SK-N-SH treated with all-trans-retinoic acid at 6 μM for 48 hours (cell line): ENCODE results near the gene EDIL3.

ENCODE experiments used
- ATAC-seq: fragments of 200-7000 bp; cut with Tn5 transposase; 3 replicates; pipeline ENCODE4 v1.9.1; 2020; ENCODE audit warnings: mild to moderate bottlenecking, moderate library complexity
- ARNTL ChIP-seq: fragments of 450-650 bp; formaldehyde crosslinking; IDR thresholded peaks from 2 replicates; pipeline ENCODE4 v1.5.0; 2020; ENCODE audit warnings: low read depth, mild to moderate bottlenecking, moderate library complexity, borderline replicate concordance
- BACH2 ChIP-seq: fragments of 250-450 bp; sonication (Bioruptor Pico); IDR thresholded peaks from 2 replicates; pipeline ENCODE4 v1.9.0; 2021; ENCODE audit warnings: mild to moderate bottlenecking, borderline replicate concordance
- ESRRG ChIP-seq: fragments of 250-450 bp; sonication (Bioruptor Pico); IDR thresholded peaks from 2 replicates; pipeline ENCODE4 v1.6.1; 2021; ENCODE audit warnings: mild to moderate bottlenecking
- GLIS3 ChIP-seq: fragments of 250-450 bp; sonication (Bioruptor Pico); IDR thresholded peaks from 2 replicates; pipeline ENCODE4 v1.5.0; 2020; ENCODE audit warnings: mild to moderate bottlenecking, moderate library complexity
- ISL1 ChIP-seq: fragments of 250-450 bp; sonication (Bioruptor Pico); IDR thresholded peaks from 2 replicates; pipeline ENCODE4 v2.1.2; 2022; ENCODE audit warnings: mild to moderate bottlenecking, moderate library complexity
- OSR1 ChIP-seq: fragments of 250-450 bp; sonication (Bioruptor Pico); IDR thresholded peaks from 2 replicates; pipeline ENCODE4 v1.8.0; 2022; ENCODE audit warnings: moderate library complexity, mild to moderate bottlenecking, inconsistent platforms
- PPARA ChIP-seq: fragments of 250-450 bp; sonication (Bioruptor Pico); IDR thresholded peaks from 2 replicates; pipeline ENCODE4 v1.5.0; 2020; ENCODE audit warnings: mild to moderate bottlenecking, borderline replicate concordance
- RARB ChIP-seq: fragments of 250-450 bp; sonication (Bioruptor Pico); IDR thresholded peaks from 2 replicates; pipeline ENCODE4 v1.8.0; 2021; ENCODE audit warnings: mild to moderate bottlenecking, moderate library complexity
- SNAI2 ChIP-seq: fragments of 250-450 bp; sonication (Bioruptor Pico); IDR thresholded peaks from 2 replicates; pipeline ENCODE4 v1.5.0; 2020; ENCODE audit warnings: mild to moderate bottlenecking, moderate library complexity
- TOX ChIP-seq: fragments of 250-450 bp; sonication (Bioruptor Pico); IDR thresholded peaks from 2 replicates; pipeline ENCODE4 v1.8.0; 2021; ENCODE audit warnings: mild to moderate bottlenecking, moderate library complexity, borderline replicate concordance
- ZC3H10 ChIP-seq: fragments of 250-450 bp; sonication (Bioruptor Pico); IDR thresholded peaks from 2 replicates; pipeline ENCODE4 v1.5.1; 2021; ENCODE audit warnings: mild to moderate bottlenecking, moderate library complexity
- ZFP3 ChIP-seq: fragments of 250-450 bp; sonication (Bioruptor Pico); IDR thresholded peaks from 2 replicates; pipeline ENCODE4 v1.5.0; 2020; ENCODE audit warnings: mild to moderate bottlenecking, moderate library complexity
- ZFP30 ChIP-seq: fragments of 450-650 bp; formaldehyde crosslinking; IDR thresholded peaks from 2 replicates; pipeline ENCODE4 v1.5.0; 2022; ENCODE audit warnings: mild to moderate bottlenecking, moderate library complexity
- ZNF70 ChIP-seq: fragments of 450-650 bp; formaldehyde crosslinking; IDR thresholded peaks from 2 replicates; pipeline ENCODE4 v1.5.0; 2020; ENCODE audit warnings: mild to moderate bottlenecking, moderate library complexity
- ZNF8 ChIP-seq: fragments of 450-650 bp; formaldehyde crosslinking; IDR thresholded peaks from 2 replicates; pipeline ENCODE4 v1.5.0; 2020; ENCODE audit warnings: mild to moderate bottlenecking, moderate library complexity
- TF ChIP-seq, protein P1 (sequence below): fragments of 250-450 bp; sonication (Bioruptor Pico); IDR thresholded peaks from 2 replicates; pipeline ENCODE4 v1.5.0; 2020; ENCODE audit warnings: mild to moderate bottlenecking, moderate library complexity
- TF ChIP-seq, protein P2 (sequence below): fragments of 250-450 bp; sonication (Bioruptor Pico); IDR thresholded peaks from 2 replicates; pipeline ENCODE4 v1.8.0; 2020; ENCODE audit warnings: mild to moderate bottlenecking, moderate library complexity, borderline replicate concordance
- TF ChIP-seq, protein P3 (sequence below): fragments of 250-450 bp; sonication (Bioruptor Pico); IDR thresholded peaks from 2 replicates; pipeline ENCODE4 v1.8.0; 2021; ENCODE audit warnings: low read depth, mild to moderate bottlenecking, moderate library complexity, borderline replicate concordance
- TF ChIP-seq, protein P4 (sequence below): fragments of 250-450 bp; sonication (Bioruptor Pico); IDR thresholded peaks from 2 replicates; pipeline ENCODE4 v1.5.1; 2021; ENCODE audit warnings: mild to moderate bottlenecking, moderate library complexity

The EDIL3 gene

GRCh38 chr5:84072339-84072738 lies 312.3 kb downstream of the EDIL3 start:
- TF ChIP-seq, protein P1, sequence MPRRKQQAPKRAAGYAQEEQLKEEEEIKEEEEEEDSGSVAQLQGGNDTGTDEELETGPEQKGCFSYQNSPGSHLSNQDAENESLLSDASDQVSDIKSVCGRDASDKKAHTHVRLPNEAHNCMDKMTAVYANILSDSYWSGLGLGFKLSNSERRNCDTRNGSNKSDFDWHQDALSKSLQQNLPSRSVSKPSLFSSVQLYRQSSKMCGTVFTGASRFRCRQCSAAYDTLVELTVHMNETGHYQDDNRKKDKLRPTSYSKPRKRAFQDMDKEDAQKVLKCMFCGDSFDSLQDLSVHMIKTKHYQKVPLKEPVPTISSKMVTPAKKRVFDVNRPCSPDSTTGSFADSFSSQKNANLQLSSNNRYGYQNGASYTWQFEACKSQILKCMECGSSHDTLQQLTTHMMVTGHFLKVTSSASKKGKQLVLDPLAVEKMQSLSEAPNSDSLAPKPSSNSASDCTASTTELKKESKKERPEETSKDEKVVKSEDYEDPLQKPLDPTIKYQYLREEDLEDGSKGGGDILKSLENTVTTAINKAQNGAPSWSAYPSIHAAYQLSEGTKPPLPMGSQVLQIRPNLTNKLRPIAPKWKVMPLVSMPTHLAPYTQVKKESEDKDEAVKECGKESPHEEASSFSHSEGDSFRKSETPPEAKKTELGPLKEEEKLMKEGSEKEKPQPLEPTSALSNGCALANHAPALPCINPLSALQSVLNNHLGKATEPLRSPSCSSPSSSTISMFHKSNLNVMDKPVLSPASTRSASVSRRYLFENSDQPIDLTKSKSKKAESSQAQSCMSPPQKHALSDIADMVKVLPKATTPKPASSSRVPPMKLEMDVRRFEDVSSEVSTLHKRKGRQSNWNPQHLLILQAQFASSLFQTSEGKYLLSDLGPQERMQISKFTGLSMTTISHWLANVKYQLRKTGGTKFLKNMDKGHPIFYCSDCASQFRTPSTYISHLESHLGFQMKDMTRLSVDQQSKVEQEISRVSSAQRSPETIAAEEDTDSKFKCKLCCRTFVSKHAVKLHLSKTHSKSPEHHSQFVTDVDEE (CRISPR knock-in tag) = no peak
- no peak for TF ChIP-seq ZFP30 (CRISPR knock-in tag)
- TF ChIP-seq SNAI2 (CRISPR knock-in tag) = no peak
- no peak for TF ChIP-seq ZC3H10 (CRISPR knock-in tag)
- TF ChIP-seq ZNF70 = no peak
- no peak for TF ChIP-seq GLIS3
- TF ChIP-seq ZFP3 (CRISPR knock-in tag) = no peak
- no peak for TF ChIP-seq RARB
- TF ChIP-seq, protein P2, sequence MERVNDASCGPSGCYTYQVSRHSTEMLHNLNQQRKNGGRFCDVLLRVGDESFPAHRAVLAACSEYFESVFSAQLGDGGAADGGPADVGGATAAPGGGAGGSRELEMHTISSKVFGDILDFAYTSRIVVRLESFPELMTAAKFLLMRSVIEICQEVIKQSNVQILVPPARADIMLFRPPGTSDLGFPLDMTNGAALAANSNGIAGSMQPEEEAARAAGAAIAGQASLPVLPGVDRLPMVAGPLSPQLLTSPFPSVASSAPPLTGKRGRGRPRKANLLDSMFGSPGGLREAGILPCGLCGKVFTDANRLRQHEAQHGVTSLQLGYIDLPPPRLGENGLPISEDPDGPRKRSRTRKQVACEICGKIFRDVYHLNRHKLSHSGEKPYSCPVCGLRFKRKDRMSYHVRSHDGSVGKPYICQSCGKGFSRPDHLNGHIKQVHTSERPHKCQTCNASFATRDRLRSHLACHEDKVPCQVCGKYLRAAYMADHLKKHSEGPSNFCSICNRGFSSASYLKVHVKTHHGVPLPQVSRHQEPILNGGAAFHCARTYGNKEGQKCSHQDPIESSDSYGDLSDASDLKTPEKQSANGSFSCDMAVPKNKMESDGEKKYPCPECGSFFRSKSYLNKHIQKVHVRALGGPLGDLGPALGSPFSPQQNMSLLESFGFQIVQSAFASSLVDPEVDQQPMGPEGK = no peak
- no peak for TF ChIP-seq PPARA (CRISPR knock-in tag)
- TF ChIP-seq ARNTL = no peak
- no peak for TF ChIP-seq ISL1 (CRISPR knock-in tag)
- TF ChIP-seq, protein P3, sequence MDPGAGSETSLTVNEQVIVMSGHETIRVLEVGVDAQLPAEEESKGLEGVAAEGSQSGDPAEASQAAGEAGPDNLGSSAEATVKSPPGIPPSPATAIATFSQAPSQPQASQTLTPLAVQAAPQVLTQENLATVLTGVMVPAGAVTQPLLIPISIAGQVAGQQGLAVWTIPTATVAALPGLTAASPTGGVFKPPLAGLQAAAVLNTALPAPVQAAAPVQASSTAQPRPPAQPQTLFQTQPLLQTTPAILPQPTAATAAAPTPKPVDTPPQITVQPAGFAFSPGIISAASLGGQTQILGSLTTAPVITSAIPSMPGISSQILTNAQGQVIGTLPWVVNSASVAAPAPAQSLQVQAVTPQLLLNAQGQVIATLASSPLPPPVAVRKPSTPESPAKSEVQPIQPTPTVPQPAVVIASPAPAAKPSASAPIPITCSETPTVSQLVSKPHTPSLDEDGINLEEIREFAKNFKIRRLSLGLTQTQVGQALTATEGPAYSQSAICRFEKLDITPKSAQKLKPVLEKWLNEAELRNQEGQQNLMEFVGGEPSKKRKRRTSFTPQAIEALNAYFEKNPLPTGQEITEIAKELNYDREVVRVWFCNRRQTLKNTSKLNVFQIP = no peak
- TF ChIP-seq ESRRG (CRISPR knock-in tag) = no peak
- no peak for TF ChIP-seq OSR1 (CRISPR knock-in tag)
- TF ChIP-seq, protein P4, sequence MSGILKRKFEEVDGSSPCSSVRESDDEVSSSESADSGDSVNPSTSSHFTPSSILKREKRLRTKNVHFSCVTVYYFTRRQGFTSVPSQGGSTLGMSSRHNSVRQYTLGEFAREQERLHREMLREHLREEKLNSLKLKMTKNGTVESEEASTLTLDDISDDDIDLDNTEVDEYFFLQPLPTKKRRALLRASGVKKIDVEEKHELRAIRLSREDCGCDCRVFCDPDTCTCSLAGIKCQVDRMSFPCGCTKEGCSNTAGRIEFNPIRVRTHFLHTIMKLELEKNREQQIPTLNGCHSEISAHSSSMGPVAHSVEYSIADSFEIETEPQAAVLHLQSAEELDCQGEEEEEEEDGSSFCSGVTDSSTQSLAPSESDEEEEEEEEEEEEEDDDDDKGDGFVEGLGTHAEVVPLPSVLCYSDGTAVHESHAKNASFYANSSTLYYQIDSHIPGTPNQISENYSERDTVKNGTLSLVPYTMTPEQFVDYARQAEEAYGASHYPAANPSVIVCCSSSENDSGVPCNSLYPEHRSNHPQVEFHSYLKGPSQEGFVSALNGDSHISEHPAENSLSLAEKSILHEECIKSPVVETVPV (CRISPR knock-in tag) = no peak
- no peak for TF ChIP-seq ZNF8 (CRISPR knock-in tag)
- TF ChIP-seq TOX (CRISPR knock-in tag) = no peak
- ATAC-seq = no peak

- no peak for ATAC-seq
Measured at GRCh38 chr5:84069608-84070179, 315.0 kb downstream of the EDIL3 start.

More at GRCh38 chr5:84069608-84070179, 315.0 kb downstream of the EDIL3 start:
- TF ChIP-seq ZC3H10 (CRISPR knock-in tag) (no peak), ESRRG (CRISPR knock-in tag) (no peak), ZFP3 (CRISPR knock-in tag) (no peak), SNAI2 (CRISPR knock-in tag) (no peak), OSR1 (CRISPR knock-in tag) (no peak), BACH2 (no peak), PPARA (CRISPR knock-in tag) (no peak), RARB (no peak), TOX (CRISPR knock-in tag) (no peak)
- TF ChIP-seq, protein P3 = no peak
- TF ChIP-seq, protein P1 (CRISPR knock-in tag) = no peak
- TF ChIP-seq, protein P4 (CRISPR knock-in tag) = no peak
